Activated CD4-positive, alpha-beta memory T cell treated with anti-CD3 and anti-CD28 coated beads for 36 hours (primary cell): ENCODE results near the gene LRRC8E. TPM values are rescaled to one million over a fixed set of nuclear protein-coding genes. Genes with fewer than 3 reads are reported as not detected.
"Not testable (repeated sequence)": the region's sequence is repeated elsewhere in the genome, so short reads cannot be mapped to it uniquely, and the experiment has no call there.

Experiments used
- CTCF ChIA-PET: fragments of 350-600 bp; sonication (Branson Sonifier 250); formaldehyde crosslinking; loops from one replicate; lab custom pipeline; 2021; ENCODE audit warnings: antibody characterized with exemption, inconsistent platforms; lab: Charles Lee
- POLR2A ChIA-PET: fragments of 350-600 bp; sonication (Branson Sonifier 250); formaldehyde crosslinking; loops from one replicate; lab custom pipeline; 2021; ENCODE audit warnings: antibody characterized with exemption; lab: Charles Lee
- DNase-seq: peaks from one replicate; pipeline ENCODE4 v3.0.0-alpha.2; 2020
- H3K27ac Mint-ChIP-seq: one replicate; pipeline ENCODE4 v1.8.0; 2021; ENCODE audit warnings: mixed read lengths
- H3K27me3 Mint-ChIP-seq: one replicate; pipeline ENCODE4 v1.8.0; 2021; ENCODE audit warnings: mixed read lengths
- H3K36me3 Mint-ChIP-seq: one replicate; pipeline ENCODE4 v1.8.0; 2021; ENCODE audit warnings: mixed read lengths
- H3K4me1 Mint-ChIP-seq: one replicate; pipeline ENCODE4 v1.8.0; 2021; ENCODE audit warnings: low read depth, mixed read lengths
- H3K4me3 Mint-ChIP-seq: one replicate; pipeline ENCODE4 v1.8.0; 2021; ENCODE audit warnings: mild to moderate bottlenecking, mixed read lengths
- H3K9me3 Mint-ChIP-seq: one replicate; pipeline ENCODE4 v1.8.0; 2021; ENCODE audit warnings: mixed read lengths
- intact Hi-C: fragments of 100-400 bp; cut with micrococcal nuclease; formaldehyde crosslinking; loops from one replicate; pipeline ENCODE4 v1.15.1; 2023
- total RNA-seq, 2 experiments: library from RNA; stranded (reverse); gene quantifications; one replicate each; pipeline ENCODE4 v1.2.3, GENCODE V29; 2021

The LRRC8E gene
- total RNA-seq, 2 experiments from 2014 or later = not detected

DNA sequence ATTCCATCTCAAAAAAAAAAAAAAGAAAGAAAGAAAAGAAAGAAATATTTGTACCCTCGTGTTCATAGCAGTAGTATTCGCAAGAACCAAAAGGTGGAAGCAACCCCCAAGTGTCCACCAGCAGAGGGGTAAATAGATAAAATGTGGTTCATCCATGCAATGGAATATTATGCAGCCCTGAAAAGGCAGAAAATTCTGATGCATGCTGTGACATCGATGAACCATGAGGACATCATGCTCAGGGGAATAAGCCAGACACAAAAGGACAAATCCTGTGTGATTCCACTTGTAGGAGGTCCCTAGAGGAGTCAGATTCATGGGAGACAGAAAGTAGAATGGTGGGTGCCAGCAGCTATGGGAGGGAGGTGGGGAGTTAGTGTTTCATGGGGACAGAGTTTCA, 6.4 kb upstream of the LRRC8E start:
- H3K27ac Mint-ChIP-seq = no peak overlapping the region
- CTCF ChIA-PET = interaction anchor here (2.6 kb wide), 1 partner anchor 13 kb away, joined by 9 read pairs; no protein-coding TSS in a partner anchor
- H3K36me3 Mint-ChIP-seq = no peaks in the 10 kb centered on the region
- DNase-seq = no peak
- H3K27me3 Mint-ChIP-seq = peaks cover 1% of the 10 kb centered on the region
- no peak overlapping the region for H3K4me3 Mint-ChIP-seq
- H3K9me3 Mint-ChIP-seq = peaks cover 2% of the 10 kb centered on the region
- no peaks in the 10 kb centered on the region for H3K4me1 Mint-ChIP-seq
- POLR2A ChIA-PET = no interaction called here
- intact Hi-C loops = no loop called here

DNA sequence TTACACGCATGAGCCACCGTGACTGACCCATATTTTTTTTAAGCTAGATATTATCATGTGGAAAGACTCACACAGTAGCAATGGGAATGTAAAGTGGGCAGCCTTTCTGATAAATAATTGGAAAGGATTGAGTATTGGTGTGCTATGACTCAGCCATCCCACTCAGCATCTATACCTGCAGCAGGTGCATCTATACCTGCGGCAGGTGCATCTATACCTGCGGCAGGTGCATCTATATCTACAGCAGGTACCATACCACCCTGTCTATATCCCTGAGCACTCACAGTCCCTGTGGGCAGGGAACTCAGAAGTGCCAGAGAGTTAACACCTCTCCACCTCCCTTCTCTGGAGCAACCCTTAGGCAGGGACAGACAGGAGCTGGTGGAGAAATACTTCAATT, 5.2 kb upstream of the LRRC8E start:
- intact Hi-C loops = no loop called here
- Mint-ChIP-seq H3K4me3 (no peak overlapping the region), H3K36me3 (no peaks in the 10 kb centered on the region), H3K27ac (no peak overlapping the region), H3K9me3 (peaks cover 2% of the 10 kb centered on the region), H3K4me1 (no peaks in the 10 kb centered on the region), H3K27me3 (peaks cover 3% of the 10 kb centered on the region)
- ChIA-PET POLR2A (no interaction called here), CTCF (interaction anchor here (0.6 to 2.6 kb wide), 2 partner anchors 14 to 781 kb away, joined by 5 to 9 read pairs; no protein-coding TSS in a partner anchor)
- DNase-seq = no peak

DNA sequence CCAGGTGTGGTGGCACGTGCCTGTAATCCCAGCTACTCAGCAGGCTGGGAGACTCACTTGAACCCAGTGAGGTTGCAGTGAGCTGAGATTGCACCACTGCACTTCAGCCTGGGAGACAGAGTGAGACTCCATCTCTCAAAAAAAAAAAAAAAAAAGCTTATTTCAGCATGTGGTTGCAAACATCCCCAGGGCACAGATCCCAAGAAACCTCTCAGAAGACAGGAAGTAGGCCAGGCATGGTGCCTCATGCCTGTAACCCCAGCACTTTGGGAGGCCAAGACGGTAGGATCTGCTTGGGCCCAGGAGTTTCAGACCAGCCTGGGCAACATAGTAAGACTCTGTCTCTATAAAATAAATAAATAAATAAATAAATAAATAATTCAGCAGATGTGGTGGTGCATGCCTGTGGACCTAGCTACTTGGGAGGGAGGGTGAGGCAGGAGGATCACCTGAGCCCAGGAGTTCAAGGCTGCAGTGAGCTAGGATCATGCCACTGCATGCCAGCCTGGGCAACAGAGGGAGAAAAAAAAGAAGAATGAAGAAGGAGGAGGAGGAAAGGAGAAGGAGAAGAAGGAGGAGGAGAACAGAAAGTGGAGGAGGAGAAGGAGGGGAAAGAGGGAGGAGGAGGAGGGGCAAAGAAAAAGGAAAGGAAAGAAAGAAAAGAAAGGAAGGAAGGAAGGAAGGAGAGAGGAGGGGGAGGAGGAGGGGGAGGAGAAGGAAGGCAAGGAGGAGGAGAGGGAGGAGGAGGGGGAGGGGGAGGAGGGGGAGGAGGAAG, 4.3 kb upstream of the LRRC8E start:
- intact Hi-C loops = no loop called here
- peaks cover 2% of the 10 kb centered on the region for H3K9me3 Mint-ChIP-seq
- no peak for DNase-seq
- H3K27me3 Mint-ChIP-seq = peaks cover 6% of the 10 kb centered on the region
- POLR2A ChIA-PET = no interaction called here
- H3K27ac Mint-ChIP-seq = no peak overlapping the region
- H3K4me3 Mint-ChIP-seq = no peak overlapping the region
- H3K4me1 Mint-ChIP-seq = no peaks in the 10 kb centered on the region
- CTCF ChIA-PET = interaction anchor here (2.6 kb wide), 1 partner anchor 15 kb away, joined by 9 read pairs; no protein-coding TSS in a partner anchor
- H3K36me3 Mint-ChIP-seq = no peaks in the 10 kb centered on the region

DNA sequence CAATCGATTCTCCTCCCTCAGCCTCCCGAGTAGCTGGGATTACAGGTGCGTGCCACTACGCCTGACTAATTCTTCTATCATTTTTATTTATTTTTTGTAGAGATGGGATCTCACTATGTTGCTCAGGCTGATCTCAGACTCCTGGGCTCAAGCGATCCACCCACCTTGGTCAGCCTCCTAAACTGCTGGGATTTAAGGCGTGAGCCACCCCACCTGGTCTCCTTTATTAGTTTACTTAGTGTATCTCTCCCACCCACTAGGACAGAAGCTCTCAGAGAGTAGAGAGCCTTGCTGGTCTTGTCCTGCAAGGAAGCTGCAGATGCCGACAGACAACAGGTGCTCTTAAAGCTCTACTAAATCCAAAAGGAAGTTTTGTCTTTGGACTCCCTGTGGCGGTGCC, 2.5 kb upstream of the LRRC8E start:
- intact Hi-C loops = no loop called here
- H3K4me3 Mint-ChIP-seq = no peak overlapping the region
- peaks cover 7% of the 10 kb centered on the region for H3K27me3 Mint-ChIP-seq
- no peaks in the 10 kb centered on the region for H3K36me3 Mint-ChIP-seq
- H3K9me3 Mint-ChIP-seq = peaks cover 2% of the 10 kb centered on the region
- no peaks in the 10 kb centered on the region for H3K4me1 Mint-ChIP-seq
- H3K27ac Mint-ChIP-seq = no peak overlapping the region
- POLR2A ChIA-PET = no interaction called here
- CTCF ChIA-PET = interaction anchor here (3.1 kb wide), 1 partner anchor 17 kb away, joined by 7 read pairs; no protein-coding TSS in a partner anchor
- DNase-seq = no peak

DNA sequence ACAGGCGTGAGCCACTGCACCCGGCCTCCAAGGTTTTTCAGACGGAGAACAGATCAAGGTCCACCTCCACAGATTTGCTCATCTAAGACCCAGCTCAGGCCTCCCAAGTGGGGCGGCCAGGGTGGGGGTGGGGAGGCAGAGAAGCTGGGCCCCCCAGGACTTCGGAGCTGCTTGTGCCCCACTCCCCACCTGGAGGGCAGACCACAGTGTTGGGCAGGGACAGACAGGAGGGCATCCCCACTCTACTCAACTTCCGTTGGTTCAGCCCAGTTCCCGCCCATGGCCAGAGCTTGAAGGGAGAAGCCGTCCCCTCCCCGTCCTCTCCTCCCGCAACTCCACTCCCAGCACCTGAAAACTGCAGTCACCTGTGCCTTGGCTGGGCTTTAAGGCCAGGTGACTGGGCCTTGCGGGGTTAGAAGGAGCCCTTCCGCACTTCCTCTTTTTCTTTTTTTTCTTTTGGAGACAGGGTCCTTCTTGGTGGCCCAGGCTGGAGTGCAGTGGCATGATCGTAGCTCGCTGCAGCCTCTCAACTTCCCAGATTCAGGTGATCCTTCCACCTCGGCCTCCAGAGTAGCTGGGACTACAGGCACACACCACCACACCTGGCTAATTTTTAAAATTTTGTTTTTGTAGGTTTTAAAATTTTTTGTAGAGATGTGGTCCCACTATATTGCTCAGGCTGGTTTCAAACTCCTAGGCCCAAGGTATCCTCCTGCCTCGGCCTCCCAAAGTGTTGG, 734 bp upstream of the LRRC8E start:
- Mint-ChIP-seq H3K4me1 (no peaks in the 10 kb centered on the region), H3K27ac (no peak overlapping the region), H3K9me3 (no peaks in the 10 kb centered on the region), H3K27me3 (peaks cover 7% of the 10 kb centered on the region), H3K36me3 (no peaks in the 10 kb centered on the region), H3K4me3 (no peak overlapping the region)
- intact Hi-C loops = no loop called here
- CTCF ChIA-PET = interaction anchor here (1.0 to 3.1 kb wide), 2 partner anchors 16 to 19 kb away, joined by 4 to 7 read pairs; partner anchors contain the start of gene MAP2K7
- POLR2A ChIA-PET = no interaction called here
- DNase-seq = no peak

DNA sequence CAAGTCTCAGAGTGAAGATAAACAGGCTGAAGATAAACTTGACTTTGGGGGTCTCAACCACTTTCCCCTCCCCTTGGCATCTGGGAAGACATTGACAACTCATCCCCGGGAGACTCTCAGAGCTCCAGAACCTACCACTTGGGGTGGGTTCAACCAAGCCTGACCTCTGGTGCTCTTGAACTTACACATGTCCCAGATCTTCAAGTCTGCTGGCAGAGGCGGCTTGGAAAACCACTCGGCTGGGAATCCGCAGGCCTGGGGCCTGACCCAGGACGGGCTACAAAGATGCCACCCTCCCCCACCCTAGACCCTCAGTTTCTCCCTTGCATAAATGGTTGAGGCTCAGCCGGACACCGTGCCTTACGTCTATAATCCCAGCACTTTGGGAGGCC, 512 bp downstream of the LRRC8E start:
- Mint-ChIP-seq H3K27ac (no peak overlapping the region), H3K4me1 (no peaks in the 10 kb centered on the region), H3K36me3 (no peaks in the 10 kb centered on the region), H3K27me3 (peaks cover 7% of the 10 kb centered on the region), H3K4me3 (no peak overlapping the region), H3K9me3 (no peaks in the 10 kb centered on the region)
- ChIA-PET POLR2A (no interaction called here), CTCF (interaction anchor here (1.3 kb wide), 1 partner anchor 20 kb away, joined by 3 read pairs; no protein-coding TSS in a partner anchor)
- intact Hi-C loops = no loop called here
- DNase-seq = no peak

DNA sequence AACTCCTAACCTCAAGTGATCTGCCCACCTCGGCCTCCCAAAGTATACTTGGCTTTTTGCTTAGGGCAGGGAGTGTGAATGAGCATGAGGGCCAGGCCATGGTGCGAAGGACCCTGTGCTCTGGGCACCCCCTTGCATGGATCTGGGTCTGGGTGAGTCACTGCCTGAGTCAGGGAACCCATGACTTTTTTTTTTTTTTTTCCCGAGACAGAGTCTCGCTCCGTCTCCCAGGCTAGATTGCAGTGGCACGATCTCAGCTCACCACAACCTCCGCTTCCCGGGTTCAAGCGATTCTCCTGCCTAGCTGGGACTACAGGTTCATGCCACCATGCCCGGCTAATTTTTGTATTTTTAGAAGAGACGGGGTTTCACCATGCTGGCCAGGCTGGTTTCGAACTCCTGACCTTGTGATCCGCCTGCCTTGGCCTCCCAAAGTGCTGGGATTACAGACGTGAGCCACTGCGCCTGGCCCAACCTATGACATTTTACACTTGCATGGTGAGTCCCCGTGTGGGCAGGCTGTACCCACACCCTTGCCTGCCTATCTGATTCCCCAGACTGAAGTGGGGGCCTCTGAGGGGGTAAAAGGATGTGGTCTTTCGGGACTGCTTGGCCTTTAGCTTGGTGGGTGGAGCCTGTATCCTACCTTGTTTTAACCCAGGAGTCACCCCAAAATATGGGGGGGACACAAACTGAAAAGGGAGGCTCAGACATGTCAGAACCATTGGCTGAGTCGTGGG, 5.2 kb downstream of the LRRC8E start:
- DNase-seq, H3K9me3 Mint-ChIP-seq, H3K27ac Mint-ChIP-seq, H3K4me3 Mint-ChIP-seq, H3K36me3 Mint-ChIP-seq, H3K4me1 Mint-ChIP-seq, intact Hi-C loops: not testable (repeated sequence)
- POLR2A ChIA-PET = interaction anchor here (0.6 kb wide), 1 partner anchor 11 kb away, joined by 5 read pairs; no protein-coding TSS in a partner anchor
- peaks cover 10% of the 10 kb centered on the region for H3K27me3 Mint-ChIP-seq
- CTCF ChIA-PET = interaction anchor here (1.2 kb wide), 1 partner anchor 25 kb away, joined by 4 read pairs; no protein-coding TSS in a partner anchor

DNA sequence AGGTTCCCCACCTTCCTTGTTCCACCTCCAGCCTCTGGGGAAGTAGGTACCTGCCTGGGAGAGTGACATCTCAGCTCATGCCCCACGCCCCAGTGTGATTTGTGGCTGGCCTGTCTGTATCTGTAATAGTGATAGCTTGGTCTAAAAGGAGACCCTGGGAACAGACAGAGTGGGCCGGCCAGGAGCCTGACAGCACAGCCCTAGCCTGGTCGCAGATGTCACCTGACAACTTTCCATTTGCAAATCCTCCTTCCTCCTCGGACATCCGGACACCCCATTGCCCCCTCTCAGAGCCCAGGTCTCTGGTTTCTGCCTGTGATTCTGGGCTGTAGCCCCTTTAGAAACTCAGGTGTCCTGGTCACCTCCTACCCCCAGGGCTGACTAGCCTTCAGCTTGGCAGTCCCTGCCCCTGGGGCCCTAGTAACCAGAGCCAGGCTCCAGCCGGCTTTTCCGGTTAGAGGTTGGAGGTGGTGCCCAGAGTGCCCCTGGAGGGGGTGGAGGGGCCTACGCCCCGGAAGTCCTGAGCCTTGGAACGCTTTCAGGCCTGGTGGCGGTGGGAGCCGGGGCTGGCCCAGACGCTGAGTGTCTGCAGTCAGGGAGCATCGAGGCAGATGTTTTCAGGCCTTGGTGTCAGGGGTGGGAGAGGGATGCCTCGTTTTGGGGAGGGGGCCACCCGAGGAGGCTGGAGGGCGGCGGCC, 6.5 kb downstream of the LRRC8E start:
- CTCF ChIA-PET = no interaction called here
- no peak overlapping the region for H3K4me3 Mint-ChIP-seq
- H3K4me1 Mint-ChIP-seq = no peaks in the 10 kb centered on the region
- H3K9me3 Mint-ChIP-seq = no peaks in the 10 kb centered on the region
- H3K27me3 Mint-ChIP-seq = peaks cover 7% of the 10 kb centered on the region
- POLR2A ChIA-PET = no interaction called here
- intact Hi-C loops = no loop called here
- no peak for DNase-seq
- no peaks in the 10 kb centered on the region for H3K36me3 Mint-ChIP-seq
- H3K27ac Mint-ChIP-seq = no peak overlapping the region

DNA sequence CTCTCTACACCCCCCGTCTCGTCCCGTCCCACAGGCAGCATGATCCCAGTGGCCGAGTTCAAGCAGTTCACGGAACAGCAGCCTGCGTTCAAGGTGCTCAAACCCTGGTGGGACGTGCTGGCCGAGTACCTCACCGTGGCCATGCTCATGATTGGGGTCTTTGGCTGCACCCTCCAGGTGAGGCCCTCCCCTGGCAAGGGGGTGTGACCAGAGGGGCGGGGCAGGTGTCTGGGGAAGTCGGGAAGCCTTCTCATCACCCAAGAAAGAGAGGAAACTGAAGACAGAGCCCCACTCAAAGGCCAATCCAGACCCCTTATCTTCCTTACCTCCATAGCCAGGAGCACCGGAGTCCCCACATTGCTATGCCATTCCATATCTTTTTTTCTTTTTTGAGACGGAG, 7.3 kb downstream of the LRRC8E start:
- Mint-ChIP-seq H3K27me3 (peaks cover 7% of the 10 kb centered on the region), H3K9me3 (no peaks in the 10 kb centered on the region), H3K27ac (no peak overlapping the region), H3K4me1 (no peaks in the 10 kb centered on the region), H3K4me3 (no peak overlapping the region), H3K36me3 (no peaks in the 10 kb centered on the region)
- CTCF ChIA-PET = no interaction called here
- POLR2A ChIA-PET = no interaction called here
- DNase-seq = no peak
- intact Hi-C loops = no loop called here

DNA sequence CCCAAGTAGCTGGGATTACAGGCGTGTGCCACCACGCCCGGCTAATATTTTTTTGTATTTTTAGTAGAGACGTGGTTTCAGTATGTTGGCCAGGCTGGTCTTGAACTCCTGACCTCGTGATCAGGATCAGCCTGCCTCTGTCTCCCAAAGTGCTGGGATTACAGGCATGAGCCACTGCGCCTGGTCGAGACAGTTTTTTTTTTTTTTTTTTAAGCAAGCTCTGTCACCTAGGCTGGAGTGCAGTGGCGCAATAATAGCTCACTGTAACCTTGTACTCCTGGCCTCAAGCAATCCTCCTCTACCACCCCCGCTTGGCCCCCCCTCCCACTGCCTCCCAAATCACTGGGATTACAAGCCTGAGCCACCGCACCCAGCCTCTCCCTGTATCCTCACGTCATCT, 9.0 kb downstream of the LRRC8E start:
- Mint-ChIP-seq H3K27ac (no peak overlapping the region), H3K4me1 (no peaks in the 10 kb centered on the region), H3K36me3 (no peaks in the 10 kb centered on the region), H3K27me3 (peaks cover 5% of the 10 kb centered on the region), H3K4me3 (no peak overlapping the region), H3K9me3 (no peaks in the 10 kb centered on the region)
- intact Hi-C loops = no loop called here
- CTCF ChIA-PET = interaction anchor here (1.0 kb wide), 1 partner anchor 213 kb away, joined by 3 read pairs; no protein-coding TSS in a partner anchor
- POLR2A ChIA-PET = no interaction called here
- no peak for DNase-seq

DNA sequence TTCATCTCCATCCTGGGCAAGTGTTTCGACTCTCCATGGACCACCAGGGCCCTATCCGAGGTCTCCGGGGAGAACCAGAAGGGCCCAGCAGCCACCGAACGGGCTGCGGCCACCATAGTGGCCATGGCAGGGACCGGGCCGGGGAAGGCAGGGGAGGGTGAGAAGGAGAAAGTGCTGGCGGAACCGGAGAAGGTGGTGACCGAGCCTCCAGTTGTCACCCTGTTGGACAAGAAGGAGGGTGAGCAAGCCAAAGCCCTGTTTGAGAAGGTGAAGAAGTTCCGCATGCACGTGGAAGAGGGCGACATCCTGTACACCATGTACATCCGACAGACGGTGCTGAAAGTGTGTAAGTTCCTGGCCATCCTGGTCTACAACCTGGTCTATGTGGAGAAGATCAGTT, 10.7 kb downstream of the LRRC8E start:
- Mint-ChIP-seq H3K27me3 (peaks cover 8% of the 10 kb centered on the region), H3K4me1 (peaks cover 5% of the 10 kb centered on the region), H3K9me3 (peaks cover 2% of the 10 kb centered on the region), H3K27ac (no peak overlapping the region), H3K36me3 (peaks cover 3% of the 10 kb centered on the region), H3K4me3 (no peak overlapping the region)
- no peak for DNase-seq
- CTCF ChIA-PET = interaction anchor here (1.0 to 4.0 kb wide), 4 partner anchors 29 to 331 kb away, joined by 3 to 8 read pairs (median 6); partner anchors contain the start of gene TIMM44
- POLR2A ChIA-PET = no interaction called here
- intact Hi-C loops = no loop called here
